Stimulated activated CD4-positive, alpha-beta T cell treated with anti-CD3 and anti-CD28 coated beads, Interleukin-4, amount 100 ng/mL, for 24 hours (primary cell): Measurements from ENCODE around the gene NPL.

Experiments used
- DNase-seq: peaks from one replicate; pipeline ENCODE4 v3.0.0-alpha.2; 2020

Gene NPL

GRCh38 chr1:182875889-182876288, 86.3 kb downstream of the NPL start:
- no peak for DNase-seq

DNA sequence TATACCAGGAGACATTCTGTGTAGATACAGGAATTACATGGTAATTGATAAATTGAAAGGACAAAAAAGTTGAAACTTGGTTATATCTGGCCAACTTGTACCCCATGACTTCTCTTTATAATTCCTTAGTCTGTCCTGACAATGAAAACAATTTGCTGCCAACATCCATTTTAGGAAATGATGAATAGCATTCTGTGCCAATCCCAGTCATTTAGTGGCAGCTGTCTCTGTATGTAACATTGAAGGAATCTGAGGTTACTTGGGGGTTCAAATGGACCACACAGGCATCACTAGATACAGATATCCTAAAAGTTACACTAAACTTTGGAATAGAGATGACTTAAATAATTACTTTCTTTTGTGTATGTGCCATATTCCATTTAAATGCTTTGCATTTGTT, 87.8 kb downstream of the NPL start:
- DNase-seq: no peak

DNA sequence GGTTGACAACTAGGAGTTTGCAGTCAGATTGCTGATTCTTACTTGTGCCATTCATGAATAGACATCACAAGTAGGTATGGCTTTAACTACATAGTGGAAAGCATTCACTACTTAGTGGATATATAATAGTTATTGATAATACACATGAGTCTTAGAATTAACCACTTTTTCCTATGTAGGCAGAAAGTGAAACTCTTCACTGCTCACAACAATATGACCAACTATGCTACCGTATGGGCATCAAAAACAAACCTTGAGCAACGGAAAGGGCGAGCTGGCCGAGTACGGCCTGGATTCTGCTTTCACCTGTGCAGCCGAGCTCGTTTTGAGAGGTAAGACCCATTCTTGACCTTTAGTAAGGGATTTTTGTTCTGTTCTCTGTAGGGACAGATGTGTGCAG, 88.3 kb downstream of the NPL start:
- no peak for DNase-seq
